Liver (tissue), 9 donors: Measurements from ENCODE around the gene HYCC2. TPM values are rescaled to one million over a fixed set of nuclear protein-coding genes. Genes with fewer than 3 reads are reported as not detected.
"Not testable (repeated sequence)": the region's sequence is repeated elsewhere in the genome, so short reads cannot be mapped to it uniquely, and the experiment has no call there.

Experiments used
- DNase-seq: peaks from one replicate; pipeline ENCODE4 v3.0.0-alpha.2; 2017; ENCODE audit warnings: low spot score
- H3K27ac ChIP-seq, 2 donors: one replicate each; pipeline ENCODE4 v1.7.0; 2013; ENCODE audit warnings: inconsistent platforms in 2 of 2, low read length in 2 of 2, control low read depth in 1 of 2, low read depth in 1 of 2, mild to moderate bottlenecking in 1 of 2
- H3K27me3 ChIP-seq, 4 donors: one replicate each; pipeline versions ENCODE4 v1.6.1 to v1.7.0; 2013; ENCODE audit warnings: low read length in 3 of 4, inconsistent platforms in 1 of 4, mild to moderate bottlenecking in 1 of 4, moderate library complexity in 1 of 4; ENCODE audit not compliant: control insufficient read depth in 4 of 4, insufficient read depth in 4 of 4
- H3K36me3 ChIP-seq, 4 donors: one replicate each; pipeline versions ENCODE4 v1.6.1 to v1.7.0; 2013; ENCODE audit warnings: low read length in 3 of 4, mild to moderate bottlenecking in 3 of 4, low read depth in 1 of 4, moderate library complexity in 1 of 4; ENCODE audit not compliant: control insufficient read depth in 4 of 4, insufficient read depth in 3 of 4
- H3K4me1 ChIP-seq, 4 donors: one replicate each; pipeline versions ENCODE4 v1.6.1 to v1.7.0; 2013; ENCODE audit warnings: low read length in 3 of 4, mild to moderate bottlenecking in 3 of 4, moderate library complexity in 1 of 4; ENCODE audit not compliant: control insufficient read depth in 4 of 4, insufficient read depth in 4 of 4
- H3K4me3 ChIP-seq, 3 donors: one replicate each; pipeline versions ENCODE4 v1.6.1 to v1.7.0; 2013; ENCODE audit warnings: low read length in 3 of 3, control low read depth in 1 of 3, low read depth in 1 of 3, mild to moderate bottlenecking in 1 of 3
- H3K9ac ChIP-seq, 2 donors: one replicate each; pipeline ENCODE4 v1.7.0; 2013; ENCODE audit warnings: low read length in 2 of 2, mild to moderate bottlenecking in 2 of 2, moderate library complexity in 2 of 2, control low read depth in 1 of 2, low read depth in 1 of 2
- H3K9me3 ChIP-seq, 4 donors: one replicate each; pipeline versions ENCODE4 v1.6.1 to v1.7.0; 2013; ENCODE audit warnings: low read length in 3 of 4; ENCODE audit not compliant: control insufficient read depth in 4 of 4
- FOXA1 ChIP-seq: IDR thresholded peaks from 2 replicates; pipeline ENCODE4 v1.6.1; 2016; ENCODE audit warnings: antibody characterized with exemption
- FOXA2 ChIP-seq: IDR thresholded peaks from 2 replicates; pipeline ENCODE4 v1.6.1; 2016; ENCODE audit warnings: antibody characterized with exemption
- GABPA ChIP-seq, 2 donors: IDR thresholded peaks in 1 of 2; conservative IDR thresholded peaks in 1 of 2; 2 replicates each; pipeline ENCODE4 v1.6.1; 2016; ENCODE audit warnings: antibody characterized with exemption in 2 of 2, mild to moderate bottlenecking in 1 of 2, moderate library complexity in 1 of 2
- HNF4A ChIP-seq, 2 donors: conservative IDR thresholded peaks; 2 replicates each; pipeline ENCODE4 v1.6.1; 2016; ENCODE audit warnings: antibody characterized with exemption in 2 of 2, mild to moderate bottlenecking in 2 of 2
- HNF4G ChIP-seq: IDR thresholded peaks from 2 replicates; pipeline ENCODE4 v1.6.1; 2016; ENCODE audit warnings: antibody characterized with exemption
- JUND ChIP-seq, 2 donors: IDR thresholded peaks; 2 replicates each; pipeline ENCODE4 v1.6.1; 2016; ENCODE audit warnings: antibody characterized with exemption in 2 of 2
- RAD21 ChIP-seq, 2 donors: IDR thresholded peaks; 2 replicates each; pipeline ENCODE4 v1.6.1; 2016; ENCODE audit warnings: antibody characterized with exemption in 2 of 2, mild to moderate bottlenecking in 2 of 2
- RXRA ChIP-seq, 2 donors: IDR thresholded peaks; 2 replicates each; pipeline ENCODE4 v1.6.1; 2017 to 2018; ENCODE audit warnings: antibody characterized with exemption in 2 of 2, mild to moderate bottlenecking in 1 of 2
- TAF1 ChIP-seq: conservative IDR thresholded peaks from 2 replicates; pipeline ENCODE4 v1.6.1; 2016; ENCODE audit warnings: antibody characterized with exemption, mild to moderate bottlenecking
- YY1 ChIP-seq: IDR thresholded peaks from 2 replicates; pipeline ENCODE4 v1.6.1; 2016; ENCODE audit warnings: antibody characterized with exemption, mild to moderate bottlenecking
- WGBS: extraction: QIAGEN DNeasy Blood & Tissue Kit; methylation state at CpG from one replicate; pipeline ENCODE4 v1.1.7; 2013; 5-methylcytosine and 5-hydroxymethylcytosine counted together
- polyA plus RNA-seq, 2 donors: library from polyadenylated mRNA; stranded (reverse) in 1 of 2; unstranded in 1 of 2; fragments of 200-250 nt in 1 of 2; fragments of >200 nt in 1 of 2; fragmentation: Nextera tagmentation in 1 of 2; extraction: Ambion mirVana in 1 of 2; gene quantifications; one replicate each; pipeline versions ENCODE4 v1.2.1 to v1.2.3, GENCODE V29; 2013 to 2015
- total RNA-seq, 2 donors: library from RNA; depleted of rRNA; stranded (reverse); fragments of >200 nt; gene quantifications; one replicate each; pipeline ENCODE4 v1.2.3, GENCODE V29; 2014
- TF ChIP-seq, protein P1 (sequence below): IDR thresholded peaks from 2 replicates; pipeline ENCODE4 v1.6.1; 2016; ENCODE audit warnings: antibody characterized with exemption
- TF ChIP-seq, protein P2 (sequence below): IDR thresholded peaks from 2 replicates; pipeline ENCODE4 v1.6.1; 2016; ENCODE audit warnings: antibody characterized with exemption
- TF ChIP-seq, protein P3 (sequence below): fragments of 150-350 bp; IDR thresholded peaks from 2 replicates; pipeline ENCODE4 v1.5.1; 2017; ENCODE audit warnings: improper control_type of control experiment, low read depth, low read length; ENCODE audit not compliant: missing input control
- donor health status: healthy.
- donor health status: healthy.
- donor health status: healthy.
- donor health status: healthy.
- donor health status: healthy.

HYCC2 gene
- total and polyA plus RNA-seq, 4 donors: 1.5 to 15.4 (median 5.8) TPM

DNA sequence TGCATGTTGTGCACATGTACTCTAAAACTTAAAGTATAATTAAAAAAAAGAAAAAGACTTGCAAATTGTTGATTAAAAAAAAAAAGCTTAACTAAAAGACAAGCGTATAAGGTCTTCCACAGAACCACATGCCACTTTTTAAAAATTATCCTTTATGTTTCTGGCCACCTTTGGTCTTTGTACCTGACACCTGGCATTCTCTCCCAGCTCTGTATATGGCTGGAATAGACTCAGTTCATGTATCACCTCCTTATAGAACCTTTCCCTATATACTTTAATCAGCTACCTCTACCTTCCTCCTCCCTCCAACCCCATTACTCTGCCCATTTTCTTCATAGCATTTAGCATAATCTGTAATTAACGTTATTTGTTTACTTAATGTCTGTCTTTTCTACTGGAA, 32.6 kb downstream of the HYCC2 start:
- Histone ChIP-seq H3K9ac (no peak overlapping the region), H3K27me3 (no peaks in the 10 kb centered on the region), H3K4me3 (no peak overlapping the region), H3K27ac (no peak overlapping the region), H3K4me1 (peaks cover 0 to 7% (median 3%) of the 10 kb centered on the region in 4 donors), H3K9me3 (no peaks in the 10 kb centered on the region), H3K36me3 (peaks cover 0 to 3% (median 2%) of the 10 kb centered on the region in 4 donors)
- 80% methylated on average over 2 of the region's 2 CpGs for WGBS
- DNase-seq: no peak
- TF ChIP-seq FOXA2 (no peak), HNF4A (conservative IDR thresholded peaks at IDR 0.05) (peak in 1 of 2 donors; percentile 7)

DNA sequence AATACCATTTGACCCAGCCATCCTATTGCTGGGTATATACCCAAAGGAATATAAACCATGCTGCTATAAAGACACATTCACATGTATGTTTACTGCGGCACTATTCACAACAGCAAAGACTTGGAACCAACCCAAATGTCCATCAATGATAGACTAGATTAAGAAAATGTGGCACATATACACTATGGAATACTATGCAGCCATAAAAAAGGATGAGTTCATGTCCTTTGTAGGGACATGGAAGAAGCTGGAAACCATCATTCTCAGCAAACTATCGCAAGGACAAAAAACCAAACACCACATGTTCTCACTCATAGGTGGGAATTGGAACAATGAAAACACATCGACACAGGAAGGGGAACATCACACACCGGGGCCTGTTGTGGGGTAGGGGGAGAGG, 33.1 kb downstream of the HYCC2 start:
- DNase-seq, H3K4me1 ChIP-seq, H3K9me3 ChIP-seq, H3K9ac ChIP-seq, H3K4me3 ChIP-seq, H3K27me3 ChIP-seq, H3K36me3 ChIP-seq, H3K27ac ChIP-seq: not testable (repeated sequence)
- 97% methylated on average over 4 of the region's 4 CpGs for WGBS

DNA sequence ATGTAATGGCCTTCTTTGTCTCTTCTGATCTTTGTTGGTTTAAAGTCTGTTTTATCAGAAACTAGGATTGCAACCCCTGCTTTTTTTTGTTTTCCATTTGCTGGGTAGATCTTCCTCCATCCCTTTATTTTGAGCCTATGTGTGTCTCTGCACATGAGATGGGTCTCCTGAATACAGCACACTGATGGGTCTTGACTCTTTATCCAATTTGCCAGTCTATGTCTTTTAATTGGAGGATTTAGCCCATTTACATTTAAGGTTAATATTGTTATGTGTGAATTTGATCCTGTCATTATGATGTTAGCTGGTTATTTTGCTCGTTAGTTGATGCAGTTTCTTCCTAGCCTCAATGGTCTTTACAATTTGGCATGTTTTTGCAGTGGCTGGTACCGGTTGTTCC, 37.1 kb downstream of the HYCC2 start:
- not testable (repeated sequence) for H3K9me3 ChIP-seq, H3K36me3 ChIP-seq, H3K27ac ChIP-seq, H3K27me3 ChIP-seq, DNase-seq, H3K9ac ChIP-seq, H3K4me3 ChIP-seq, H3K4me1 ChIP-seq
- WGBS: 89% methylated on average over 1 of the region's 2 CpGs

DNA sequence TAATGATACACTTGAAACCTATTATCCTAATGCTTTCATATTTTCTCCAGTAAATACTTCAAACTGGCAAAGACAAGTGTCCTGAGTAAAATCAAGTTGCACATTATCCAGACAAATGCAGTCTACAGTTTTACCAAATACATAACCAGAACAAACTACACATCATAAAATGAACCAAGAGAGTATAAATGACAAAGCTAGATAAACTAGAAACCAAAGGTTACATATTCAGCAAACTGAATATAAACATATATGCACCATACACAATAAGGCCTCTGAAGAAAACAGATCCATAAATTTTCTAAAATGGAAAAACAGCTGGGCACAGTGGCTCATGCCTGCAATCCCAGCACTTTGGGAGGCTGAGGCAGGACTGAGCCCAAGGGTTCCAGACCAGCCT, 47.0 kb downstream of the HYCC2 start:
- H3K4me1 ChIP-seq: no peaks in the 10 kb centered on the region
- no peak overlapping the region for H3K4me3 ChIP-seq
- H3K9ac ChIP-seq: no peak overlapping the region
- TF ChIP-seq GABPA (IDR thresholded peaks at IDR 0.05 in 1 of 2, conservative IDR thresholded peaks at IDR 0.05 in 1 of 2): no peak
- TF ChIP-seq, protein P1, sequence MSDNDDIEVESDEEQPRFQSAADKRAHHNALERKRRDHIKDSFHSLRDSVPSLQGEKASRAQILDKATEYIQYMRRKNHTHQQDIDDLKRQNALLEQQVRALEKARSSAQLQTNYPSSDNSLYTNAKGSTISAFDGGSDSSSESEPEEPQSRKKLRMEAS: no peak
- TF ChIP-seq, protein P2, sequence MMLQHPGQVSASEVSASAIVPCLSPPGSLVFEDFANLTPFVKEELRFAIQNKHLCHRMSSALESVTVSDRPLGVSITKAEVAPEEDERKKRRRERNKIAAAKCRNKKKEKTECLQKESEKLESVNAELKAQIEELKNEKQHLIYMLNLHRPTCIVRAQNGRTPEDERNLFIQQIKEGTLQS: no peak
- TF ChIP-seq TAF1: no peak
- TF ChIP-seq, protein P3, sequence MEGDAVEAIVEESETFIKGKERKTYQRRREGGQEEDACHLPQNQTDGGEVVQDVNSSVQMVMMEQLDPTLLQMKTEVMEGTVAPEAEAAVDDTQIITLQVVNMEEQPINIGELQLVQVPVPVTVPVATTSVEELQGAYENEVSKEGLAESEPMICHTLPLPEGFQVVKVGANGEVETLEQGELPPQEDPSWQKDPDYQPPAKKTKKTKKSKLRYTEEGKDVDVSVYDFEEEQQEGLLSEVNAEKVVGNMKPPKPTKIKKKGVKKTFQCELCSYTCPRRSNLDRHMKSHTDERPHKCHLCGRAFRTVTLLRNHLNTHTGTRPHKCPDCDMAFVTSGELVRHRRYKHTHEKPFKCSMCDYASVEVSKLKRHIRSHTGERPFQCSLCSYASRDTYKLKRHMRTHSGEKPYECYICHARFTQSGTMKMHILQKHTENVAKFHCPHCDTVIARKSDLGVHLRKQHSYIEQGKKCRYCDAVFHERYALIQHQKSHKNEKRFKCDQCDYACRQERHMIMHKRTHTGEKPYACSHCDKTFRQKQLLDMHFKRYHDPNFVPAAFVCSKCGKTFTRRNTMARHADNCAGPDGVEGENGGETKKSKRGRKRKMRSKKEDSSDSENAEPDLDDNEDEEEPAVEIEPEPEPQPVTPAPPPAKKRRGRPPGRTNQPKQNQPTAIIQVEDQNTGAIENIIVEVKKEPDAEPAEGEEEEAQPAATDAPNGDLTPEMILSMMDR: no peak
- no peak for TF ChIP-seq YY1
- no peak for TF ChIP-seq RAD21 (IDR thresholded peaks at IDR 0.05)
- no peak for TF ChIP-seq HNF4A (conservative IDR thresholded peaks at IDR 0.05)
- TF ChIP-seq FOXA1: no peak
- TF ChIP-seq HNF4G: no peak
- TF ChIP-seq JUND (IDR thresholded peaks at IDR 0.05): no peak
- TF ChIP-seq RXRA (IDR thresholded peaks at IDR 0.05): no peak
- no peaks in the 10 kb centered on the region for H3K27me3 ChIP-seq
- H3K9me3 ChIP-seq: no peaks in the 10 kb centered on the region
- DNase-seq: no peak
- H3K27ac ChIP-seq: no peak overlapping the region
- peaks cover 0 to 21% (median 7%) of the 10 kb centered on the region in 4 donors for H3K36me3 ChIP-seq
